ENCODE data around the gene STX7. TPM values are rescaled to one million over a fixed set of nuclear protein-coding genes. Genes with fewer than 3 reads are reported as not detected.
A peak's percentile ranks its signal among the peaks of the same experiment; 100 is the strongest.

The STX7 gene
- total RNA-seq, 2 experiments from 2014 or later: 11.8 to 15.1 TPM

DNA sequence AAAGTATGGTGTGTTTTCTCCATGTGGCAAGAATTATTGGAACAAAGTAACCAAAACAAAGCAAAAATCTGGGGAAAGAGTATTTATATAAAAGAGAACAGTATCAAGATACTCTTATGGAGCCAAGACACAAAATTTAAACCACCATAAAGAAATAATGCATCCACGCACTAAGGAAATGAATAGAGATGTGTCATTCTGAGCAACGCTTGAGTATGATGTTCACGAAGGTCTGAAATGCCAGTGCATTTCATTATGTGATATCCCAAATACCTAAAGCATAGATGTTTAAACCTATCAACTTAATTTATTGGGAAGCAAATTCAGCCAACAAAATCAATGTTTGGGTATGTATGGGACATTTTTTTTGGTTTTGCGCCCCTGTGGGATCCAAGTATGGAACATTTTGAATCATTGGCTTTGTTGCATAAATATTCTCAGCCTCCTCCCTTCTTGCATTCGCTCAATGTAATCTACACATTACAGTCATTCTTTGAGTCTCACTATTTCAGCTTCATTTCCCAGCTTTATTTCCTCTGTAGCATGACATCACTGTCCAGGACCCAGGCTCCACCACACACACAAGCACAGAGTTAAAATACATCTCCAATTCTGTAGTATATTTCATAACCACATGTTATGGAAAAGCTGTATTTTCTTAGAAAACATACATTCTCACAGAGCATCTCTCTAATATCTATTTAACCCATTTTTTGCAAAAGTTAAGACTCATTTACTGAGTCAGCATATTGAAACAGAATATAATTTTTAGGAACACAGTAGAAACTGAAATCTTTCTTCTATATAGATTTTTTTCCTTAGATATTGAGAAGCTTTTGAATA is 100.0 kb downstream of the STX7 start:
- Mint-ChIP-seq H3K4me1 (ENCODE audit: low read depth) (no peaks in the 10 kb centered on the region), H3K4me3 (no peak overlapping the region), H3K9me3 (peaks cover 2% of the 10 kb centered on the region), H3K36me3 (ENCODE audit: low read depth) (no peaks in the 10 kb centered on the region), H3K27ac (no peak overlapping the region), H3K27me3 (peaks cover 22% of the 10 kb centered on the region)
- ATAC-seq (no peak), DNase-seq (no peak)
- POLR2A ChIA-PET: no interaction called here
- TF ChIP-seq, protein P1, sequence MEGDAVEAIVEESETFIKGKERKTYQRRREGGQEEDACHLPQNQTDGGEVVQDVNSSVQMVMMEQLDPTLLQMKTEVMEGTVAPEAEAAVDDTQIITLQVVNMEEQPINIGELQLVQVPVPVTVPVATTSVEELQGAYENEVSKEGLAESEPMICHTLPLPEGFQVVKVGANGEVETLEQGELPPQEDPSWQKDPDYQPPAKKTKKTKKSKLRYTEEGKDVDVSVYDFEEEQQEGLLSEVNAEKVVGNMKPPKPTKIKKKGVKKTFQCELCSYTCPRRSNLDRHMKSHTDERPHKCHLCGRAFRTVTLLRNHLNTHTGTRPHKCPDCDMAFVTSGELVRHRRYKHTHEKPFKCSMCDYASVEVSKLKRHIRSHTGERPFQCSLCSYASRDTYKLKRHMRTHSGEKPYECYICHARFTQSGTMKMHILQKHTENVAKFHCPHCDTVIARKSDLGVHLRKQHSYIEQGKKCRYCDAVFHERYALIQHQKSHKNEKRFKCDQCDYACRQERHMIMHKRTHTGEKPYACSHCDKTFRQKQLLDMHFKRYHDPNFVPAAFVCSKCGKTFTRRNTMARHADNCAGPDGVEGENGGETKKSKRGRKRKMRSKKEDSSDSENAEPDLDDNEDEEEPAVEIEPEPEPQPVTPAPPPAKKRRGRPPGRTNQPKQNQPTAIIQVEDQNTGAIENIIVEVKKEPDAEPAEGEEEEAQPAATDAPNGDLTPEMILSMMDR (IDR thresholded peaks at IDR 0.05): no peak
- intact Hi-C loops (cut with micrococcal nuclease): no loop called here
- CTCF ChIA-PET: interaction anchor here (2.0 kb wide), 1 partner anchor 133 kb away, joined by 5 read pairs; no protein-coding TSS in a partner anchor

DNA sequence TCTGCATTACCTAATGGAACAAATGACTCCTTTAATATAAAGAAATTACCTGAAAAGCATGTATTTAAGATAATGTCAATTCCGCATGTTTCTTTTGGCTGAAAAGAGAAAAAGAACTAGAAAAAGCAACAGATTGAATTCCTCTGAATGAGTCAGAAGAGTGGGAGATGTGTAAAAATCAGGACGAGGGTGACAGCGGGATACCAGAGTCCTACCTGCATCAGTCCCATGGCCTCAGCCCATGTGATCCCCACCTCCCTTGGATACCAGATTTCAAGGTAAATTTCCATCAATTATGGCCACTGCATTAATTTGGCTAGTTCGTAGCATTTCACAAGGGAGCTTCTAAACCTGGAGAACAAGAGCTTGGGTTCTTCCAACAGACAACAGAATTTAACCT is 101.6 kb downstream of the STX7 start:
- intact Hi-C loops (cut with micrococcal nuclease): no loop called here
- no peak for ATAC-seq
- CTCF ChIA-PET: no interaction called here
- Mint-ChIP-seq H3K27me3 (peaks cover 26% of the 10 kb centered on the region), H3K27ac (no peak overlapping the region), H3K36me3 (ENCODE audit: low read depth) (no peaks in the 10 kb centered on the region), H3K4me1 (ENCODE audit: low read depth) (no peaks in the 10 kb centered on the region), H3K4me3 (no peak overlapping the region), H3K9me3 (no peaks in the 10 kb centered on the region)
- POLR2A ChIA-PET: no interaction called here
- no peak for DNase-seq
- TF ChIP-seq, protein P1 (IDR thresholded peaks at IDR 0.05): no peak

DNA sequence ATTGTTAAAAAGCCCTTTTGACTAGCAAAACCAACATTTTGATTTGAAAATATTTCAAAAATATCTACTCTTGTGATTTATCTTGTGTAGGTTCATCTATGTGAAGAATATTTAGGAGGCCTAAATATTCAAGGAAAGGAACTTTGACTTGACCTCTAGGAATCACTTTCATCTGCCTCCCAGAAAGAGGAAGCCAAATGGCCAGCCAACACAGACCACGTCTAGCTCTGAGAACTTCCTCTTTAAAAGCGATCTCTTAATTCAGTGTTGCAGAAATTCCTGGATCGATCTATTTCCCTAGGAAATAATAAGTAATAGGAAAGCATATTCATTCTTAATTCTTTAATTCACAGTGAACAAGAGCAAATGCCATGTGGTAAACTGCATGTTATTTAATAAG is 102.1 kb downstream of the STX7 start:
- DNase-seq (no peak), ATAC-seq (no peak)
- TF ChIP-seq, protein P1 (IDR thresholded peaks at IDR 0.05): no peak
- H3K4me1 Mint-ChIP-seq (ENCODE audit: low read depth): no peaks in the 10 kb centered on the region
- H3K36me3 Mint-ChIP-seq (ENCODE audit: low read depth): no peaks in the 10 kb centered on the region
- ChIA-PET CTCF (no interaction called here), POLR2A (no interaction called here)
- peaks cover 28% of the 10 kb centered on the region for H3K27me3 Mint-ChIP-seq
- no peaks in the 10 kb centered on the region for H3K9me3 Mint-ChIP-seq
- H3K27ac Mint-ChIP-seq: no peak overlapping the region
- intact Hi-C loops (cut with micrococcal nuclease): no loop called here
- no peak overlapping the region for H3K4me3 Mint-ChIP-seq

DNA sequence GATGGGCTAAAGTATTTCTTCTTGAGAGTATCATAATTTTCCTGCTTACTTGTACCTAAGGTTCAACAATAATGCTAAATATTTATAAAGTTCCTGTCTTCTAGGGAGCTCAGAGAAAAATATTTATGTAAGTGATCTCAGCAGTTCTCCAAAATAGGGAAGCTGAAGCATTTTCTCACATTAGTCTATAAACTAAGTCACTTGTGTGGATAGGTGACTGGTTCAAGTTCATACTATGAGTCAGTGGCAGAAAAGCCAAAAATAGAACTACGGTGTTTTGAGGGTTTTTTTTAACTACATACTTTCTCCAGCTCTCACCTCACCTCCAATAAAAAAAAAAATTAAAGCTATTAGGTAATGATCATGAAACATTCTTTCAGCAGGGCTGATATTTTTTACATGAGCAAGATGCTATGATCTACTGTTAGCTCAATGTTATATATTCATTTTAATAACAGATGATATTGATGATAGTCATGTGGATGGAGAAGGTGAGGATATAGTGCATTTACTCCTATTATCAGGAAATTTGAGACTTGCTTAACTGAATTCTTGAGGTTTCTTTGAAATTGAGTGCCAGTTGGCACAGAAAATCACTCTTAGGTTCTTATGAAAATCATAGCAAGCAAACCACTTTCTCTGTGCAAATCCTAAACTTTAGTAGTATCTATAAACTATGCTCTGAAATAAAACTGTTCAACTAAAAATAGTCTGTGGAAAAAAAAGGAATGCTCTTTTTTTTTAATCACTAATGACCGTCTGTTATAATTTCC is 107.6 kb downstream of the STX7 start:
- H3K27ac Mint-ChIP-seq: no peak overlapping the region
- ATAC-seq (no peak), DNase-seq (no peak)
- no peaks in the 10 kb centered on the region for H3K9me3 Mint-ChIP-seq
- H3K27me3 Mint-ChIP-seq: peaks cover 43% of the 10 kb centered on the region
- H3K36me3 Mint-ChIP-seq (ENCODE audit: low read depth): no peaks in the 10 kb centered on the region
- CTCF ChIA-PET: interaction anchor here (0.6 to 2.2 kb wide), 3 partner anchors 16 to 1707 kb away, joined by 3 to 12 read pairs (median 3); no protein-coding TSS in a partner anchor
- H3K4me3 Mint-ChIP-seq: no peak overlapping the region
- POLR2A ChIA-PET: no interaction called here
- peaks cover 17% of the 10 kb centered on the region for H3K4me1 Mint-ChIP-seq (ENCODE audit: low read depth)
- TF ChIP-seq, protein P1 (IDR thresholded peaks at IDR 0.05): no peak
- intact Hi-C loops (cut with micrococcal nuclease): no loop called here

DNA sequence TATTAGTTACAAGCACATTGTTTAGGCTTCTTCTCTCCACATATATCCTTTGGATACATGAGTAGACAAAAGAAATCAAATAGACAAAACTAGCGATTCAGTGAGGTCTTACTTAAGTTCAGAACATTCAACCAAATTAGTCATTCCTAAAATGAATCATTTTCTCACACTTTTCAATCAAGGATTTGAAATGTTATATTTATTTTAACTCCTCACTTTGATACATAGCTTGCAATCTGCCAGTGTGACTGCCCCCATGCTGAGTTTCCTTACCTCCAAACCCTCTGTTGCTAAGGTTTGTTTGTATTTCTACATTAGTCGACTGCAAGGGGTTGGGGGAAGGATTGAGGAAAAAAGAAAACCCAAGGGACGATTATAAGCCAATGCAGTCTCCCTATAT is 108.2 kb downstream of the STX7 start:
- peaks cover 17% of the 10 kb centered on the region for H3K4me1 Mint-ChIP-seq (ENCODE audit: low read depth)

More for the DNA sequence above, 108.2 kb downstream of the STX7 start:
- Mint-ChIP-seq H3K27me3 (peaks cover 48% of the 10 kb centered on the region), H3K36me3 (ENCODE audit: low read depth) (no peaks in the 10 kb centered on the region), H3K4me3 (no peak overlapping the region), H3K27ac (no peak overlapping the region), H3K9me3 (no peaks in the 10 kb centered on the region)
- ATAC-seq: peak; percentile 10
- no peak for DNase-seq
- intact Hi-C loops (cut with micrococcal nuclease): no loop called here
- TF ChIP-seq, protein P1 (IDR thresholded peaks at IDR 0.05): no peak
- ChIA-PET CTCF (interaction anchor here (1.0 to 2.2 kb wide), 2 partner anchors 15 to 125 kb away, joined by 3 to 12 read pairs; no protein-coding TSS in a partner anchor), POLR2A (interaction anchor here (0.9 kb wide), 1 partner anchor 79 kb away, joined by 3 read pairs; no protein-coding TSS in a partner anchor)

Measured in activated CD8-positive, alpha-beta T cell treated with anti-CD3 and anti-CD28 coated beads for 36 hours (primary cell).